DMS53 (cell line): Measurements from ENCODE around the gene CFAP69.
A peak's percentile ranks its signal among the peaks of the same experiment; 100 is the strongest.

Source experiments
- DNase-seq: peaks from one replicate; lab custom pipeline; 2025; lab: John Stamatoyannopoulos, UW

CFAP69 gene, protein sequence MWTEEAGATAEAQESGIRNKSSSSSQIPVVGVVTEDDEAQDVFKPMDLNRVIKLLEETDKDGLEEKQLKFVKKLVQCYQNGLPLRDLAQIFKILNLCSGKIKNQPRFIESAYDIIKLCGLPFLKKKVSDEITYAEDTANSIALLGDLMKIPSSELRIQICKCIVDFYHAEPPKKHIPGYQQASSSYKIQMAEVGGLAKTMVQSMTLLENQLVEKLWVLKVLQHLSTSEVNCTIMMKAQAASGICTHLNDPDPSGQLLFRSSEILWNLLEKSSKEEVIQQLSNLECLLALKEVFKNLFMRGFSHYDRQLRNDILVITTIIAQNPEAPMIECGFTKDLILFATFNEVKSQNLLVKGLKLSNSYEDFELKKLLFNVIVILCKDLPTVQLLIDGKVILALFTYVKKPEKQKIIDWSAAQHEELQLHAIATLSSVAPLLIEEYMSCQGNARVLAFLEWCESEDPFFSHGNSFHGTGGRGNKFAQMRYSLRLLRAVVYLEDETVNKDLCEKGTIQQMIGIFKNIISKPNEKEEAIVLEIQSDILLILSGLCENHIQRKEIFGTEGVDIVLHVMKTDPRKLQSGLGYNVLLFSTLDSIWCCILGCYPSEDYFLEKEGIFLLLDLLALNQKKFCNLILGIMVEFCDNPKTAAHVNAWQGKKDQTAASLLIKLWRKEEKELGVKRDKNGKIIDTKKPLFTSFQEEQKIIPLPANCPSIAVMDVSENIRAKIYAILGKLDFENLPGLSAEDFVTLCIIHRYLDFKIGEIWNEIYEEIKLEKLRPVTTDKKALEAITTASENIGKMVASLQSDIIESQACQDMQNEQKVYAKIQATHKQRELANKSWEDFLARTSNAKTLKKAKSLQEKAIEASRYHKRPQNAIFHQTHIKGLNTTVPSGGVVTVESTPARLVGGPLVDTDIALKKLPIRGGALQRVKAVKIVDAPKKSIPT

GRCh38 chr7:90244909-90245851, at the start of gene CFAP69:
TSS of gene CFAP69 (plus strand) at chr7:90245174. CDS start at chr7:90245425, 251 bp downstream.
- peak; percentile 96 for DNase-seq

GRCh38 chr7:90201500-90202195, 43.3 kb upstream of the CFAP69 start:
- no peak for DNase-seq

GRCh38 chr7:90207956-90208355, 37.0 kb upstream of the CFAP69 start:
- no peak for DNase-seq

GRCh38 chr7:90209776-90210175, 35.2 kb upstream of the CFAP69 start:
- peak; percentile 8 for DNase-seq

- DNase-seq = no peak
These were observed 34.5 kb upstream of the CFAP69 start for GRCh38 chr7:90210475-90210874.

GRCh38 chr7:90210981-90211380, 34.0 kb upstream of the CFAP69 start:
- DNase-seq = no peak

DNA sequence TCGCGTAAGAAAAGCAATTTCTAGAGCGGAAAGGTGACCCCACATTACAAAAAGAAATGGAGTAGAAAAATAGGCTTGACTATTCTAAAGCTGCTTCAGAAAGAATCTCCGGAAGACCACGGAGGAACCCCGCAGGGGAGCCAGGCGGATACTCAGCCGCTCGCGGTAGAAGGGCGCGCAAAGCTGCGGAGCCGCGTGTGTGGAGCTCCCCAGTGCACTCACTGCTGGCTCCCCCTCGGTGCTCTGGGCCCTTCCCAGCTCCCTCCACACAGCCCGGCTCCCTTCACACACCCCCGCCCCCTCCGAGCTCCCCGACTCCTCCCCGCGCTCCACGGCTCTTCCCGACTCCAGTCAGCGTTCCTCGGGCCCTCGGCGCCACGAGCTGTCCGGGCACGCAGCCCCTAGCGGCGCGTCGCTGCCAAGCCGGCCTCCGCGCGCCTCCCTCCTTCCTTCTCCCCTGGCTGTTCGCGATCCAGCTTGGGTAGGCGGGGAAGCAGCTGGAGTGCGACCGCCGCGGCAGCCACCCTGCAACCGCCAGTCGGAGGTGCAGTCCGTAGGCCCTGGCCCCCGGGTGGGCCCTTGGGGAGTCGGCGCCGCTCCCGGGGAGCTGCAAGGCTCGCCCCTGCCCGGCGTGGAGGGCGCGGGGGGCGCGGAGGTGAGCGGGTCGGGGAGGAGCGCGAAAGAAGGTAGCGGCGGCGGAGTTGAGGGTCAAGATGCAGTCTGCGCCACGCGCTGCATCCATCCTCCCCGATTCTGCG, 33.4 kb upstream of the CFAP69 start, which contains the start of gene STEAP2:
STEAP2 (plus strand) TSS at position 350 of the 758 bp plus-strand sequence. CDS start 13,343 bp downstream, outside the sequence.
- peak; percentile 96 for DNase-seq

DNA sequence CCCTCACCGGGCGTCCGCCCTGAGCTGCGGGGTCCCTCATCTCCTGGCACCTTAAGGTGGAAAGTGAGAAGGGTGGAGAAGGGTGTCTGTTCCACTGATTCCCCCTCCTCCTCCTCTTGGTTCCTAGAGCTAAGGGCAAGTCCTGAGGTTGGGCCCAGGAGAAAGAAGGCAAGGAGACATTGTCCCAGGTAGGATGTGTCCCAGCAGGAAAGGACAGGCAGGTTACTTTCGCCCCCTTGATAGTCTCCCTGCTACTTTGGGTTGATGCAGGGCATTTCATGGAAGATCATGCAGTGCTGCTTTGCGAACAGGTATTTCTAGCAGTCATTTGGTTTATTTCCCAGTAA, 32.9 kb upstream of the CFAP69 start:
- no peak for DNase-seq

- no peak for DNase-seq
These were observed 31.5 kb upstream of the CFAP69 start for GRCh38 chr7:90213521-90213920.

DNA sequence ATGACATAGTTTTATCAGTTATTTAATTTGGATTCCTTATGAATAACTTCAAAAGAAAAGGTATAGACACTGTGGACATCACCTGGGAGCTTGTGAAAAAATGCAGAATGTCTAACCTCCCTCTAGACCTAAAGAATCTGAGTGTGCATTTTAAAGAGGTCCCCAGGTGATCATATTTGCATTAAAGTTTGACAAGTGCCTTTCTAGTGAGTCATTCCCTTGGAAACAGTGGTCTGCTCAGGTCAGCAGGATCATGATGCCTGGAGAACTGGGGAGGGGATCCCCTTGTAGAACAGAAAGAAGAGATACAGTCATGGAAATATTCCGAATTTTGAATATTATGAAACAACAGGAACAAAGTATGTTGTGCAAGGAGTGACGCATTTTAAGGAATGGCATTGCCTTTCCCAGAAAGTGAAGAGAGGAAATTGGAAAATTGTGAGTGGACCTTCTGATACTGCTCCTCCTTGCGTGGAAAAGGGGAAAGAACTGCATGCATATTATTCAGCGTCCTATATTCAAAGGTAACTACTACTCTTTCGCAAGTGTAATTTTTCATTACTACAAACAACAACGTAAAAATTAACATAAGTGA, 28.8 kb upstream of the CFAP69 start:
- no peak for DNase-seq

- DNase-seq = no peak
These were observed 28.2 kb upstream of the CFAP69 start for GRCh38 chr7:90216771-90217170.

- no peak for DNase-seq
These were observed 22.6 kb upstream of the CFAP69 start for GRCh38 chr7:90222390-90222789.

DNA sequence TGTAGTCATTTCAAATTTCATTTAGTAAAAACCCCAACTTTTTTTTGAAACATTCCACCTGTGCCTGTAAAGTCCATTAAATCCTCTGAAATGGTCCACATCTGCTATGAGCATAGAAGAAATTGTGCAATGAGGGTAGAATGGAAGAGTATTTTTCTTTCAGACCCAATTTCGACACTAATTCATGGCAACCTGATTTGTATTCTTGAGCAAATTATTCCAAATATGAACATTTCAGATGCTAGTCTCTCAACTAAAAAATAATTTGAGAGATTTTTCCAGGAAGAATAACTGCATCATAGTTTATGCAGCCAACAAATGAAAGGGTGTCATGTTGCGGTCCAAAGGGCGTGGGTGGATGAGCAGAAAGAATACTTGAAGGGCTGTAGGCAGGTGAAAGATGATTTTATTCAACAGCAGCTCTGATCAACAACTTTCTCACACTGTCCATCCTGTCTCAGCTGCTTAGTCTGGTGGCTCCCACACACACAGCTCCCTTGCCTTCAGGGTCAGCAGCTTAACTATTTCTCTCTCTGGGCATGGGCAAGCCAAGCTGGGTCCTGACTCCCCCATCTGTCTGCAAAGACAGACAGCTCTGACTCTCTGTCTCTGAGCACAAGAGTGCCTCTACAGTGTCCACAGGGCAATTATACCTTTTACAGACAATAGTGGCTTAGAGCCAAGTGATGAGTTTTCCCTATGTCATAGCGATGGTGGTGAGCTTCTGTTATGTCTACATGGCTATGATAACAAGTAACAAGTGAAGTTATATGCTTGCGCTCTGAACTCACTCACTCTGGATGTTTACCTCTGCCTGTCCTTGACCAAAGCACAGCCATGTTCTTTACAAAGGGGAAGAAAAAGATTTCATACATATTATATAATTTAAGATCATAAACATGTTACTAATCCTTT, 21.9 kb upstream of the CFAP69 start:
- peak; percentile 67 for DNase-seq

DNA sequence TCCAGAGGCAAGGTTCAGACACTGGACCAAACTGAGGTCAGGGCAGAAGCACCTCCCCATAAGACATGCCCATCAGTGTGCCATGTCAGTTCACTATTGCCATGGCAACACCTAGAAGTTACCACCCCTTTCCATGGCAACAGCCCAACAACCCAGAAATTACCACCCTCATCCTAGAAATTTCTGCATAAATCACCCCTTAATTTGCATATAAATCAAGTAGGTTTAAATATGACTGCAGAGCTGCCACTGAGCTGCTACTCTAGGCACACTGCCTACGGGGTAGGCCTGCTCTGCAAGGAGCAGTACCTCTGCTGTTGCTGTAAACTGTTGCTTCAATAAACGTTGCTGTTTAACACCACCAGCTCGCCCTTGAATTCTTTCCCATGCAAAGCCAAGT, 20.8 kb upstream of the CFAP69 start:
- peak; percentile 10 for DNase-seq

- DNase-seq = no peak
These were observed 19.8 kb upstream of the CFAP69 start for GRCh38 chr7:90225181-90225580.

- DNase-seq = no peak
These were observed 19.4 kb upstream of the CFAP69 start for GRCh38 chr7:90225601-90226000.

DNA sequence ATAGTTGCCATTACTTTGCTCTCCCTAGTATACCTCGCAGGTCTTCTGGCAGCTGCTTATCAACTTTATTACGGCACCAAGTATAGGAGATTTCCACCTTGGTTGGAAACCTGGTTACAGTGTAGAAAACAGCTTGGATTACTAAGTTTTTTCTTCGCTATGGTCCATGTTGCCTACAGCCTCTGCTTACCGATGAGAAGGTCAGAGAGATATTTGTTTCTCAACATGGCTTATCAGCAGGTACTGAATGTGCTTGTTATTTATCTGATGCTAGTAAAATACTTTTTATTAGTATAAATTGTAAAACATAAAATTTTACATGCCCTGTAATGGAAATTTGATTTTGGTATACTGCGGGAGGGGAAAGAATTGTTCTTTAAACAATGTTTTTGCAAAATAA, 17.7 kb upstream of the CFAP69 start:
- no peak for DNase-seq

DNA sequence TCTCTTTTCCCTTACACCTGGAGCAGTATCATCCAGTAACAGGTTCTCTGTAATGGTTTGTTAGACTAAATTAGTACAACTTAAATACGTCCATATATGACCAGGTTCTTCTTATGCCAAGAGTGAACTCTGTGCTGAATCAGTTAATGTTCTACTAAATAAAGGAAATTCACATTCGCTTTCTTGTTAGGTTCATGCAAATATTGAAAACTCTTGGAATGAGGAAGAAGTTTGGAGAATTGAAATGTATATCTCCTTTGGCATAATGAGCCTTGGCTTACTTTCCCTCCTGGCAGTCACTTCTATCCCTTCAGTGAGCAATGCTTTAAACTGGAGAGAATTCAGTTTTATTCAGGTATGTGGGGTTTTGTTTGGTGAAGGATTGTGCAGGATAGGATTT, 15.3 kb upstream of the CFAP69 start:
- no peak for DNase-seq

DNA sequence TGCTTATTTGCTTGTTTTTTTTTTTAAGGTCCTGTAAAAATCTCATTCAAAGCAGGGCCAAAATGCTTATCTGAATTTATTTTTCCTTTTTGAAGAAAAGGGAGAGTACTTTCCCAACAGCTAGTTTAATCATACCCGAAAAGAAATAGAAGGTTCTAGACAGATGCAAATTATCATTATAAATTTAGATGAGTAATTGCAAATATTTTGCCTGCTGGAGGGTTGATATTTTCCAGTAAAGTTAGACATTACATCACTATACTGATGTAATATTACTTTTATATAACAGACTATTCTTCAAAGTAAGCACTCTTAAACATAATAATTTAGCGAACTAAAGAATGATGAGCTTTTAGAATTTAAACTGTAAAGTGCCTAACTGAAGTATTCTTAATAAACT, 14.1 kb upstream of the CFAP69 start:
- DNase-seq = no peak
